Endothelial cell of hepatic sinusoid (primary cell): ENCODE data around the gene ABCA7.

ENCODE experiments used
- in situ Hi-C: cut with HindIII; loops from 2 replicates; pipeline ENCODE4 v1.10.0; 2017; ENCODE audit warnings: low sequenced_read_pairs

ABCA7 gene

GRCh38 chr19:1037621-1038064 lies 2.3 kb upstream of the ABCA7 start:
- in situ Hi-C loops, result no loop called here

GRCh38 chr19:1038978-1039645 lies 795 bp upstream of the ABCA7 start:
- in situ Hi-C loops, result no loop called here

- in situ Hi-C loops, result no loop called here
Observed at GRCh38 chr19:1040476-1041271, 767 bp downstream of the ABCA7 start.

GRCh38 chr19:1041272-1041834 lies 1.4 kb downstream of the ABCA7 start:
- in situ Hi-C loops, result no loop called here

- in situ Hi-C loops, result no loop called here
Observed at GRCh38 chr19:1041835-1042685, 2.2 kb downstream of the ABCA7 start.

GRCh38 chr19:1042689-1043511 lies 3.0 kb downstream of the ABCA7 start:
- in situ Hi-C loops, result no loop called here

GRCh38 chr19:1045247-1045603 lies 5.3 kb downstream of the ABCA7 start:
- in situ Hi-C loops, result no loop called here

GRCh38 chr19:1046117-1046626 lies 6.3 kb downstream of the ABCA7 start:
- in situ Hi-C loops, result no loop called here

GRCh38 chr19:1046836-1047695 lies 7.2 kb downstream of the ABCA7 start:
- in situ Hi-C loops, result no loop called here

- in situ Hi-C loops, result no loop called here
Observed at GRCh38 chr19:1047696-1048147, 7.8 kb downstream of the ABCA7 start.

GRCh38 chr19:1049106-1049505 lies 9.2 kb downstream of the ABCA7 start:
- in situ Hi-C loops, result no loop called here

- in situ Hi-C loops, result no loop called here
Observed at GRCh38 chr19:1049800-1050199, 9.9 kb downstream of the ABCA7 start.

GRCh38 chr19:1050989-1051788 lies 11.3 kb downstream of the ABCA7 start:
- in situ Hi-C loops, result no loop called here

GRCh38 chr19:1051791-1052190 lies 11.9 kb downstream of the ABCA7 start:
- in situ Hi-C loops, result no loop called here

GRCh38 chr19:1052349-1052975 lies 12.6 kb downstream of the ABCA7 start:
- in situ Hi-C loops, result no loop called here

GRCh38 chr19:1053176-1054101 lies 13.5 kb downstream of the ABCA7 start:
- in situ Hi-C loops, result no loop called here
